Measurements from ENCODE around the gene NASP.

NASP gene

DNA sequence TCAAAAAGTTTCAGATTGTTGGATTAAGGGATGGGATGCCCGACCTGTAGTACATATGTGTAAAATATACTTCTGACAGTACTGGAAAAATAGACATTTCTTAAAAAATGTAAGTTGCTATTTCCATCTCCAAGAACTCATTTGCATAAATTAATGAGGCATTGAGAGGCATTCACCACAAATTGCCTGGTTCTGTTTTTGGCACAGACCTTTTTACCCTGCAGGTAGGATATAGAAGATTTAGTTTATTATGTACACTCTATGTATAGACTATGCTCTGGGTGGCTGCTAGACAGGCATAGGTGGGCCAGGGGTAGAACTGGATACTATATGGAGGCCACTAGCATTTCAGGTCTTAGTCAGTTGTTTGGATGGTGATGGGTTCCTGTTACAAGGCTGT is 32.0 kb downstream of the NASP start:
- FAIRE-seq = no peak

DNA sequence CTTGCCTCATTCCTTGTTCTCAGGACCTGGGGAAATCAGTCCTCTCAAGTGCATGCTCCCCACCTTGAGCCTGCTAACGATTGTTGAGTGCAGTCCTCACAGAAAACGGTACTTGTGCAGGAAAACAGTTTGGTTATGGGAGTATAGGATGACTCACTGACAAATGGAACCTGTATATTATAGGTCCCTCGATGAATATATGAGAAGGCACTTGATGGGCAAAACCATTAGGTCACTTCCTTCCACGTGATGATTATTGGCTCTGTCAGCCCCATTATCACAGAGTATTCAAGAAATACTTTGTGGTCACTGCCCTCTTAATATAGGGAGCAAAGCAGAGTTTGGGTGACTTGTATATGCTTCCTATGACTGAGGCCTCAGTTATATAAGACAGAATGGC is 33.8 kb downstream of the NASP start:
- DNase-seq (ENCODE audit: extremely low spot score, insufficient read length, low read depth) (no peak), FAIRE-seq (no peak)

More for the DNA sequence above, 32.0 kb downstream of the NASP start:
- DNase-seq (ENCODE audit: extremely low spot score, insufficient read length, low read depth) = no peak

DNA sequence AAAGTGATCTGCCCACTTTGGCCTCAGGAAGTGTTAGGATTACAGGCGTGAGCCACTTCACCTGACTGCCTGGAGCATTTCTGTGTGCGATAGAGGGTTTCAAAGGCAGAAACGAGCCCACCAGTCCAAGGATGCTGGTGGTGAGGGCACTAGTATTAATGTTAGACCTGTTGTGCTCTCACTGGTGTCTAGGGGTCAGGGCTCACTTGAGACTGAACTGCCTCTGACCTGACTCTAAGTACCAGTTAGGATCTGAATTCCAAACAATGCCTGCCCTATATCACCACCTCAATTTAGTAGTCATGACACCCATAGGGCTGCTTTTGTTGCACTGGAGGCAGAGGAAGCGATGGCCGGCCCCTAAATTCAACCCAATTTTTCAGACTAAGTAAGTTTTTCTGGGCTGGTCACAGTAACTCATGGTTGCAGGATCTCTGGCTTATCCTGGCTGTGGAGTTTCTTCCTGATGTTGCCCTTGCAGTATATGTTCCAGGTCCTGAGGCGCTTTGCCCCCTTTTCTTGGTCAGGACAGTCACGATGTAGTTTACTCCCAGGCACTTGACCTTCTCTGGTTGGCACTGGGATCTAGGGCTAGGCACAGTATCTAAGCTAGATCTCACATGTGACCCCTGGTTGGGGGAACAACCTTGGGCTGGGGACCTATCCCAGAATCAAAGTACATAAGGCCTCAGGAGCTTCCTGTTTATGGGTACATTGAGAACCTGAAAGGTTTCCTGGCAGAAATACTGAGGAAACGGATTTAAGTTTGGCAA is 35.5 kb downstream of the NASP start:
- DNase-seq (ENCODE audit: extremely low spot score, insufficient read length, low read depth) = no peak

DNA sequence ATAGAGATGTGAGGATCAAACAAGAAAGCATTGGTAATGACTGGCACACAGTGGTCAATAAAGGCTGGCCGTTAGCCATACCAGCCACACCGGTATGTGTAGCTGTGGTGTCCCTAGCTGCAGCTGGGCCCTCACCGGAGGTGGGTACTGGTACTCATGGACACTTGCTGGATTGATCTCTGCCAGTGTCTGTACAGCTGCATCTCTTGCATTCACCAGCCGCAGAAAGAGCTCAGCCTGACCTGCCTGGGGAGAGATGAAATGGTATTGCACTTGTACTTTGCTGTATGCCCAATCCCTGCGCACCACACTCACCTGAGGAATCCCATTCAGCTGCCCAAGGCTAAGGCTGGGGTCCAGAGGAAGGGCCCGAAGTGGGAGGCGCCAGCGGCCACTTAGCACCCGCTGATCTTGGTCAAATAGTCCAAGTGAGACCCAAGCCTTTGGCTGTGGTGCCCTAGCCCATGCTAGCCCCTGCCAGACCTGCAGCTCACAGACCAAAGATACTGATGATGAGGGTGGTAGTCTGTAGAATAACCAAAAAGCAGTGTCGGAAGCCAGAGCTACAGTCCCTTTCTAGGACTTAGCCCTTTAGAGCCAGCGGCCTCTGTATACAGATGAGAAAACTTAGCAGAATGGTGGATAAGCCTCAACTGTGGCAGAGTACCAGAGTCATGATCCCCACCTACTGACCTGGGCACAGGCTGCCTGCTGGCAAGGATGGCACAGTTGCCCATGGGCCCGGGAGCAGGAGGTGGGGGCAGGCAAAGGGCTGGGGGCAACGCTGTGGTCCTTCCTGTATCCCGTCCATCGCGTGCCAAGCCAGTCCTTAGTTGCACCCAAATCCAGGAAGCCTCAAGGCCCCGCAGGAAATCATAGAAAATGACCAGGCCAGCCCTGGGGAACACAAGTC is 37.0 kb downstream of the NASP start:
- DNase-seq (ENCODE audit: extremely low spot score, insufficient read length, low read depth) (no peak), FAIRE-seq (no peak)

More for the DNA sequence above, 35.5 kb downstream of the NASP start:
- no peak for FAIRE-seq

DNA sequence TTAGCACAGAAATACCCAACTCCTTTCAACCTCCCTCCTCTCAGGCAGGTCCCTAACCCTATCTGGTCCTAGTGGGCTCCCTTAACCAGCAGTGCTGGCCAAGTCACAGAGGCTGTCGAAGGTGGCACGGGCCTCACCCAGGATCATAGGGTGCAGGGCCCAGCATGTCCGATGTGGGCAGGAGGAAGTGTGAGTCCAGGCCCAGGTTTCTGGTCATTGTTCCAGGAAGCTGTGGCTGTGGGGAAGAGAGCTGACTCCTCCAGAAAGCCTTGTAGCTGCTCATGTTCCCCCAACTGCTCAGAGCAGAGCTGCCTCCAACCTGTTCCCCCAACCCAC is 37.6 kb downstream of the NASP start:
- FAIRE-seq = no peak
- DNase-seq (ENCODE audit: extremely low spot score, insufficient read length, low read depth) = no peak

DNA sequence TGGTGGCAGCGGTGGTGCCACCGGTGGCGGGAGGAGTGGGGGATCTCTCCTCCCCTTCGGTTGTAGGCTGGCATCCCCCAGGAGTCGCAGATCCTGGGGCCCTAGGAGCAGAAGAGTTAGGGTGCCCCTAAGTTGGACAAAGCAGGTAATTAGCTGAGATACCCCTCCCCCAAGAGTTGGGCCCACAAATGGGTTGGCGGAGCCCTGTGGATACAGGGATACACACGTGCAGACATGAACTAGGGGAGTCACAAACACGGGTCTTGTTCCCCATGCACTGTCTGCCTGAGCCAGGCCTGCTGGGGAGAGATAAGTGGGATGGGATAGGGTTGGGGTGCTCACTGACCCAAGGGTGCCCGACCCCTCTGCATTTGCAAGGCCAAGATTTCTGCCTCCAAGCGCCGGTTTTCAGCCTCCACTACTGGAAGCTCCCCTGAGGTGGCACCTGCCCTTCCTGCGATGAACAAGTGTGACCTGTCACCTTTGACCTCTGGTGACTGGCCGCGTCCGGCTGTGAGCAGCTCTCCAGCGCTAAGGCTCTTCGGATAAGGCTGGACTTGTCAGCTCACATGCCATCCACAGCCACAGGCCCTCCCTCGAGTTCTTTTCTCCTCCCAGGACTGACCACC is 38.2 kb downstream of the NASP start:
- no peak for DNase-seq (ENCODE audit: extremely low spot score, insufficient read length, low read depth)
- FAIRE-seq = no peak

DNA sequence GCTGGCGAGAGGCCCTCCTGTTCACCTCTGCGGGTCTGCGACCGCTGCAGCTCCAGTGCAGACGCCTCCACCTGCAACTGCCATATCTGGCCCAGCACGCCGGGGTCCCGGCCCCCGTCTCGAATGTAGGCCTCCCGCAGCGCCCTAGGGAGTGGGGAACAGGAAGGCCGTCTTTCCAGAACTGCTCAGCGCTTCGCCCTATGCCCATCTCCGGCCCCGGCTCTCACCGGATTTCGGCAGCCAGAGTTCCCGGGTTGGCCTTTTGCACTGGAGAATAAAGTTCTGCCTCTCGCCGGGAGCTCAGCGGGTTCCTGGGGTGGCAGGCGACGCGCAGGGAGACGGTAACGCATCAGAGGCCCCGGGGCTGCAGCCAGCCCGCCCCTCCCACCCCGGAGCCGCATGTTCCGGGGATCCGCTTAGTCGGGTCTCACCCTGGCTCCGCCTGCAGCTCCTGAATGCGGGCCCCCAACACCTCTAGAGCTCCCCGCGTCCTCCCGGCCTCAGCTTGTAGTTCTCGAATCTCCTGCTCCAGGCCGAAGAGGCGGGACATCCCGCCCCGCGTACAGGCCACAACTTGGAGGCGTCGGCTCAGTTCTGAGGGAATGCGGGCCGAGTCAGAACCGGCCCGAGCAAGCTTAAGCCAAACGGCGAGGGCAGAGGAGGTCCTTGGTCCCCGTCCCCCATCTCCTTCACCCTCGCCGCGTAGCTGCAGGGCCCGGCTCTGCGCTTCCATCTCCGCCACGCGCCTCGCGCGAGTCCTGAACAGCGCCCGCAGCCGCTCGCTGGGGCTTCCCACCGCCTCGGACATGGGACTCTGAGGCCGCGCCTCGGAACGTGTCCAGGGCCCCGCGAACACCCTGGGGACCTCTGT is 38.9 kb downstream of the NASP start:
- FAIRE-seq = no peak
- no peak for DNase-seq (ENCODE audit: extremely low spot score, insufficient read length, low read depth)

DNA sequence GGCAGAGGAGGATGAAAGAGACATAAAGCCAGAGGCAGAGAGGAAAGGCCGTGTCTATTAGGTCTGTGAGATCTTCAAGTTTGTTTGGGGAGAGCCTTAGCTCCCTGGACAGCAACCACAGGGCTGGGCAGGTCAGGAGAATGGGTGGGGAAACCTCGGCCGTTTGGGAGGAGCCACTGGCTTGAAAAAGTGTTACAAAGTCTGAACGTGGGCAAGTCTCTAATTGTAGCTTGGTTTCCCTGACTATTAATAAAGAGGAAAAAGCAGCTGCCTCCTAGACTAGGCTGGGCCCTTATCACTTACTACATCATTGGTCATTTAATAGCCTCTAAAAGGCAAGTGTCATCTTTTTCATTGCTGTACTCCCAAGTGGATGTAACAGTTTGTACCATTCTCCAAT is 40.1 kb downstream of the NASP start, which contains the start of gene CCDC17:
Gene CCDC17 (minus strand): TSS at position 83 of the 400 bp plus-strand sequence. CDS start 145 bp downstream, outside the sequence.
- FAIRE-seq = no peak
- no peak for DNase-seq (ENCODE audit: extremely low spot score, insufficient read length, low read depth)

DNA sequence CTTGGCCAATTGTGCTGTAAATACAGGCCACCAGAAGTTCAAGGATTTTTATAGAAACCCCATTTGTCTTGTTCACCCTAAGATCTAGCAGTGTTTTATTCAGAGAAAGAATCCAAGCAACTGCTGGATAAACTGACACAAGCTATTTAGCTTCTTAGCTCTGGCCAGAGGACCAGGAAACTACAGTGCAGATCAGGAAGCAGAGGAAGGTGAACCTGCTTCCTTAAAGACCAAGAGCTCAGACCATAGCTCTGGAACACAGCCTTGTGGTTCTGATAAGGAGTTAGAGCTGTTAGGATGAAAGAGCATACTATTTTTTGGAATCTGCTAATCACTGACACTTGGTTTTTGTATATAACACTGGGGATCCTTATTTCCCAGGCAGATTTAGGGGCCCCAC is 45.2 kb downstream of the NASP start:
- no peak for DNase-seq (ENCODE audit: extremely low spot score, insufficient read length, low read depth)
- FAIRE-seq = no peak

DNA sequence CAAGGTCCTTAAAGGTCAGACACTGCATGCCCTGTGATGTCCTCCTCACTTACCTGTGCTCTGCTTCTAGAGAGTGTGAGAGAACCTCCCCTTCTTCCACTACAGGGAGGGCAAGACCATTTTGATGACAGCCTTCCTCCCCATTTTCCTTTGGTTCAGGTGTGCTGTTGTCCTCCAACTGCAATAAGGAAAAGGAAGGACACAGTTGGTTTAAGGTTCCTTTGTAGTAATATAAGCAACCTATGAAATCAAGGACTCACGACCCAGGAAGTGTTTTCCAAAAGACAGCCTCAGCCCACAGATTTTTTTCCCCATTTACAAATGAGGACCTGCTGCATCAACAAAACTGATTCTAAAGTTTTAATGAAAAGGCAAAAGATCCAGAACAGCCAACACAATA is 46.6 kb downstream of the NASP start:
- FAIRE-seq (no peak), DNase-seq (ENCODE audit: extremely low spot score, insufficient read length, low read depth) (no peak)

DNA sequence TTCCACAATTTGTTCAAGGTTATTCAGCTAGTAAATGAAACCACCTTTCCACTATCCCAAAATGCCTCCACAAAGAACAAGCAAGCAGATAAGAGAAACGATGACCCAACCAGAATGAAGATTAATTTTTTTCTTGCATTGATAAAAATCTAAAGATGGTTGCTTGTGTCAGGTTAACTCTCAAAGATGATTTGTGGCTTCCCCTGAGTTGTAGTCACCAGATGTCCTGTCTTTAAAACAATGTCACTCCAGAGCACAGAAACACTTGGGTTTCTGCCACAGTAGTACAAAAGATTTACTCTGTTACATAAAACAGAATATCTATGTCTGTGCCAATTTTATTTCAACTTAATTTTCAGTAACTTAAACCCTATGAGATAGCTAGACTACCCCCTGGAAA is 51.4 kb downstream of the NASP start:
- DNase-seq (ENCODE audit: extremely low spot score, insufficient read length, low read depth) = no peak
- FAIRE-seq = no peak

DNA sequence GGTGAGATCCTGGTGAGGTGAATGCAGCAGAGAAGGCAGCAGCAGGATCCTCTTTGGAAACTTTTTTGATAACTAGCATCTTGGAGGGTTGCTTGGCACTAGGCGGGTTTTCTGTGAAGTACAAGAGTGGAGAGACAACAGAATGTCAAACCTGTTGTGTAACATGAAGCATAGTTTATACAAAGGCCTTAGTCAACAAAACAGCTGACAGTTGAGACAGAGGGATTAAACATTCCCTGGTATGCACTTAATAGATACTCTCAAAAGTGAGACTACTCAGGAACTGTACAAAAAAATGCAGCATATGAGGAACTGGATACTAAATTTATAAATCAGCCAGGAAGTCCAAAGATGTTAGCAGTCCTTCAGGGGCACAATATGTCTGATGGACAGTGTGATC is 56.5 kb downstream of the NASP start:
- DNase-seq (ENCODE audit: extremely low spot score, insufficient read length, low read depth) (no peak), FAIRE-seq (no peak)

DNA sequence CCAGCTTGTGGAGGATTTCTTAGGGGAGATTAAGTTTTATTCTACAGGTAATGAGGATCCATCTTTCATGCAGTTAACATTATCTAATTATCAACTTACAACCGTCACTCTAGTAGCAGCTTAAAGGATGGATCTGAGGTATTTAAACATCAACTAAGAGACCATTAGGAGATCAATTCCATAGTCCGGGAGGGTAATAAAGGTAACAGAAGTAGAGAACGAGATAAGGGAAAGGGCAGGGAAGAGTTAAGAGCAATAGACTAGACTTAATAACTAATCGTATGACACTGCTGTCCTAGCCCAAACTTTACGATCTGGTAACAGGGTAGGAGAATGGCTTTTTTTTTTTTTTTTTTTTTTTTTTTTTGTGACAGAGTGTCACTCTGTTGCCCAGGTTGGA is 59.5 kb downstream of the NASP start:
- FAIRE-seq (no peak), DNase-seq (ENCODE audit: extremely low spot score, insufficient read length, low read depth) (no peak)

DNA sequence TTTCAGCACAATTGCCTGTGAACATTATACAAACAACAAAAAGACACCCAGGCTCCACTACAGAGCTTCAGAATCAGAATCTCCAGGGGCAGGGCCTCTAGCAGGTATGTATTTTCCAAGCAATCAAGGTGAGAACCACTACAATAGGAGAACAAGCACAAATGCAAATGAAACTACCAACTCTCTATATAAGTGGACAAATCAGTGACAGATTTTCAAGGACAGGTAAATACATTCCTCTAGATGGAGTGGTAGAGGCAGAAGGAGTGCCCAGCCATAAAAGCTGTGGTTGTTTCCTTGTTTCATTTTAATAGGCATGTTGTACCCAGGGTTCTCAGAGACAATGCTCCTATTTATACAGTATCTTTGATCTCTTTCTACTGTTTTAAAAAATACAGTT is 60.1 kb downstream of the NASP start:
- FAIRE-seq = no peak
- no peak for DNase-seq (ENCODE audit: extremely low spot score, insufficient read length, low read depth)

DNA sequence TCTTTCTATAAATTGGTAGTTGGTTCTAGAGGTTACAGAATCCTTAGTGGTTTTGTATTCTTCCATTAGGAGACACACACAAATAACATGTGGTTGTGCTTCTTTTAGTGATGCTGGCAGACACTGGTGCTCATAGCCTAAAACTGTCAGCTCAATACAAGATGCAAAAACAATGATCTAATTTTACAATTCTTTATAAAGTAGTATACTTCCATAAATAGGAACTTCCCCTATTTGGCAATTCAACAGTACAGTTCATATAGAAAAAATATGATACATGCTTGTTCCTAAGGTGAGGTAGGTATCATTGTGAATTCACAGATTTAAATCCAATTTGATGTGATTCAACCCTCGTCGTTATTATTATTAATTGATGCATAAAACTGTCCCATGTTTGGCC is 60.8 kb downstream of the NASP start:
- DNase-seq (ENCODE audit: extremely low spot score, insufficient read length, low read depth) (no peak), FAIRE-seq (no peak)

DNA sequence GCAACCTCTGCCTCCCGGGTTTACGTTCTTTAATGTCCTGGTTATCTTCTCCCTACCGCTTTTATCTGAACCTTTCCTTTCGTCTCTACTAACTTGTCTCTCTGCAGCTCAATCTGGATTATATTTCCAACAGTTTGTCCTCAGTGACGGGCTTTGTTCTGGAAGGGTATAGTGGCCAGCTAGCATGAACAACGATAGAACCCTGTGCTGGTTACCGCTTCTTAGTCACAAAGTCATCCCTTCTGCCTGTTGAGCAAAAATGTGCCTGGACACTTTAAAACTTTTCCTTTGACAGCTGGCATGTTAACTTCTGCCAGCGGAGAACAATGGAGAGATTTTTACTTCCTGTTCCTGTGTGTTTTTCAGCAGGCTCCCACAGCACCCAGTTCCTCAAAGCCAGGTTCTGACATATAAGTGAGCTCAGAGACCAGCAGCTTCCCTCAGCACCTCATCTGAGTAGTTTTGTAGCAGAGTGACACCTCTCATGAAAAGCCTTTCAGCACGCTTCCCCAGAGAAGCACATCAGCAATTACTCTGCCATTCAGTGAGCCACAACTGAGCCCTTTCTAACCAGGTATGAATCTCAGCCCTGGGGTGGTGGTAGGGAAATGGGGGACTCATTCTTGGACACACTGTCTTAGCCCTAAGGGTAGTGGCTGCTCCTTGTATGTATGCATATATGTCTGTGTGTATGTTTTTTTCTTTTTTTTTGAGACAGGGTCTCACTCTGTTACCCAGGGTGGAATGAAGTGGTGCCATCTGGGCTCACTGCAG is 63.6 kb downstream of the NASP start:
- FAIRE-seq = no peak
- no peak for DNase-seq (ENCODE audit: extremely low spot score, insufficient read length, low read depth)

DNA sequence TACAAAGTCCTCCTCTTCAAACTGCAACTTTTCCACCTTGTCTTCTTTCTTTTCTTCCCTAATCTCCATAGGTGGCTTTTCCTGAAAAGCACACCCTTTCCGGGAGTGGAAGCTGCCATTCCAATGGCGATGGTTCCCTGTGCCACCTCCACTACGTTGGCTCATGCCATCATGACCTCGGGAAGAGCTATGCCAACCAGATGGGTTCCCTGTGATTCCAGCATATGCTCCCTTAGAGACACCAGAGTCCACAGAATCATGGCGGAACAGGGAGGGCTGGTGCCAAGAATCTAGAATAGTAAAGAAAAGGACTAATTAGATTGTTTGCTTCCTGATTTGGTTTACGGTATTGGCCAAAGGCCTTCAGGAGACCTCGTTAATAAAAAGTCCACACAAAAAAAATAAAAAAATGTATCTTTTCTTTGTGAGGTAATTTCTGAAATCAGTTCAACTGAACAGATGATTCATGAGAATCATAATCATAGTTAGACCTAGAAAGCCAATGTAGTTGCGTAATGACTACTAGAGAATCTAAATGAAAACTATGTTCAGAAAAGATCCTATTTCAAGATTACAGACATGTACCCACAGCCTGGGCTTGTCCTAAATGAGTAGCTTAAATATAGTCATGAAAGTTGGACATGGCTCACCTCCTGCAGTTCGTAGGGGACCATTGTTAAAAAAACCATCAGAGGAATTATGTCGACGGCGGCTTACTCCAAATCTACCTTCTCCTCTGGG is 70.9 kb downstream of the NASP start:
- DNase-seq (ENCODE audit: extremely low spot score, insufficient read length, low read depth) (no peak), FAIRE-seq (no peak)

DNA sequence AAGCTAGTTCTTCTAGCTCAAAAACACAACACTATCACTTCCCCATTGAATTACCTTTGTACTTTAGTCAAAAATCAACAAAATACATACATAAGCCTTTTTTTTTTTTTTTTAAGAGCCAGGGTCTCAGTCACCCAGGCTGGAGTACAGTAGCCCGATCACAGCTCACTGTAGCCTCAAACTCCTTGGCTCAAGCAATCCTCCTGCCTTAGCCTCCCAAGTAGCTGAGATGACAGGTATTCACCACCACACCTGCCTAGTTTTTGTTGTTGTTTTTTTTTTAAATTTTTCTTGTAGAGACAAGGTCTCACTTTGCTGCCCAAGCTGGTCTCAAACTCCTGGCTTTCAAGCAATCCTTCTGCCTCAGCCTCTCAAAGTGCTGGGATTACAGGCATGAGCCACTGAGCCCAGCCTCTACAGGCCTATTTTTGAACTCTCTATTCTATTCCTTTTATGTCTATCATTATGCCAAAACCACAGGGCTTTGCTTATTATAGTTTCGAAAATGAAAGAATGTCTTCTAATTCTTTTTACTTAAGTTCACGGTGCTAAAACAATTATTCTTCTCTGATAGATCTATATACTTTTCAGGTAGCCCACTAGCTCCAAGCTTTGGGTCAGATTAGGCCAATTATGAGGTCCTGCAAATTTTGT is 72.9 kb downstream of the NASP start:
- FAIRE-seq (no peak), DNase-seq (ENCODE audit: extremely low spot score, insufficient read length, low read depth) (no peak)

Measured in GM18507 (cell line).